Ammon's horn (tissue), 1 donor: ENCODE measurements around the gene GPR39.

ENCODE experiments used
- DNase-seq: peaks from one replicate; pipeline ENCODE4 v3.0.0-alpha.2; 2016; ENCODE audit warnings: low spot score

The GPR39 gene

DNA sequence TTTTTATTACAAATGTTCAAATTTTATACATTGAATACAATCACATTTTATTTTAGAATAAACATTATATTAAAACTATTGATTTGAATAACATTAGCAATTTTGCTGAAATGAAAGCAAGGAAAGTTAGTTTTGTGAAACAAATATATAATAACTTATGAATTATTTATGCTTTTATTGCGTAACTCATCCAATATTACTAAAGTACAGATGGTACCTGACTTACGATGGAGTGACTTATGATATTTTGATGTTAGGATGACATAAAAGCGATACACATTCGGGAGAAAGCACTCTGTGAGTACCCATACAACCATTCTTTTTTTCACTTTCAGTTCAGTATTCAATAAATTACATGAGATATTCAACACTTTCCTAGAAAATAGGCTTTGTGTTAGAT lies 26.5 kb downstream of the GPR39 start:
- DNase-seq, result no peak

GRCh38 chr2:132446444-132446843 lies 29.8 kb downstream of the GPR39 start:
- no peak for DNase-seq

DNA sequence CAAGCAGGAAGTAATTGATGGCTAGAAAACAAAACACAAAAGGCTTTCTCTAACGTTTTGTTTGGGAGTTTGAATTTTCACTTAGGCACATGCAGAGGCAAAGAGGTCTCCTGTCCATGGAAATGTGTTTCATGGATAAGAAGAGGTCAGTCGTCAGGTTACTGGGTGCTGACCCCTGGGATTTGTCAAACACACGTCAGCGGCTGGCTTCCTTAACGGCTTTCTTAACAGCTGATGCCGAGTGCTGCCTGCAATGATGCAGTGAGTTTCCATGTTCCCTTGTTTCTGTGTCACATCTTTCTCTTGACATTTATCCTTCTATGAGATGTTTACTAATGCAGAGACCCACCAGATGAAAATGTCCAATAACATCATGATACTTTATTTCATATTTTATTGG lies 31.7 kb downstream of the GPR39 start:
- DNase-seq, result no peak

DNA sequence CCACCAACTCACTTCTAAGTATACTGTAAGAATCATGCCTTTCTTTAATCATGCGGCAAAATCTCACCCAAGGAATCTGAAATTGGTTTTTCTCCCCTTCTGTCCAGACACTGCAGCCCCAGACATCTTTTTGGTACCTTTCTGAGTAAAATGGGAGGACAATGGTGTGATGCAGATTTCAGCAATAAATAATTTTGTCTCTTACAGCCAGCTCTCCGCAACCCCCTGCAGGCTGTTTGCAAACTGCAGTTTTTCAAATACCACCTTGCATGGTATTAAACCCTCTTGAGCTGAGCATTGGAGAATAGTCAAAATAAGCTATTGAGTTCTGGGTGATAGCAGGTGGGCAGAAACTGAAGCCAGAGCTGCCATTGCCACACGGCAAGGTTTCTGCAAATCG lies 32.2 kb downstream of the GPR39 start:
- peak; percentile 35 for DNase-seq

DNA sequence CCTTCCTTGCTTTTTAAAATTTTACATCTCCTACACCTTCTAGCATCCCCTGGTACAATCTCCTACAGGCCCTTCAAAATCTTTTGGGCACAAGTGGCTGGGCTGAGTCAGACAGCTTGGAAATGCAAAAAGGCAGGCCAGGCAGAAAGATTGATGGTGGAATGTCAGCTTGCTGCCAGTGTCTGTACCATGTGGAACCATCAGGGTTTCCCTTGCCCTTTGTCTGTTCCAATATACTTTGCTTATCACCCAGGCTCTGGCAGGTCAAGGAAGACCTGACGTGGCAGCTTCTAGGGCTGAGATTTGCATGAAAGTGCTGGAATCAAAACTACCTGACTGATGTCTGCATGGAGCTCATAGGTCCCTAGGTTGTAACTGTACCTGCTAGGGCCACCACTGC lies 33.3 kb downstream of the GPR39 start:
- no peak for DNase-seq

GRCh38 chr2:132460781-132461180 lies 44.2 kb downstream of the GPR39 start:
- DNase-seq, result no peak

- no peak for DNase-seq
Observed at GRCh38 chr2:132462236-132462635, 45.6 kb downstream of the GPR39 start.

- DNase-seq, result no peak
Observed at GRCh38 chr2:132463719-132464118, 47.1 kb downstream of the GPR39 start.

DNA sequence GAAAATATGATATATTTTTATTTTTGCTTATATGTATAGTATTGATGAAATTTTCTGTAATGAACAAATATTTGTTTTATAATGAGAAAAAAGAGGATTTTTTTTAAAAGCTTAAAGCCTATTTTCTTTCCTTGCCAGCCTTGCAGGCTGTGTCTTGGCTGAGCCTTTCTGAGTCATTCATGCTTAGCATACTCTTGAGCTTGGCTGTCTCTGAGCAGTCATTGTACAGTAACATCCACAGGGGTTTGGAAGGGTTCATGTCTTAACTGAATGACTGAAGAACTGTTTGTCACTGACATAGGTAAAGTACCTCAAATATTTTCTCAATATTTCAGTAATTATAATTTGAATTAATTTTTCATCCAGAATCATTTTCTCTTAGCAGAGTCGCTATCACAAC lies 49.3 kb downstream of the GPR39 start:
- no peak for DNase-seq

DNA sequence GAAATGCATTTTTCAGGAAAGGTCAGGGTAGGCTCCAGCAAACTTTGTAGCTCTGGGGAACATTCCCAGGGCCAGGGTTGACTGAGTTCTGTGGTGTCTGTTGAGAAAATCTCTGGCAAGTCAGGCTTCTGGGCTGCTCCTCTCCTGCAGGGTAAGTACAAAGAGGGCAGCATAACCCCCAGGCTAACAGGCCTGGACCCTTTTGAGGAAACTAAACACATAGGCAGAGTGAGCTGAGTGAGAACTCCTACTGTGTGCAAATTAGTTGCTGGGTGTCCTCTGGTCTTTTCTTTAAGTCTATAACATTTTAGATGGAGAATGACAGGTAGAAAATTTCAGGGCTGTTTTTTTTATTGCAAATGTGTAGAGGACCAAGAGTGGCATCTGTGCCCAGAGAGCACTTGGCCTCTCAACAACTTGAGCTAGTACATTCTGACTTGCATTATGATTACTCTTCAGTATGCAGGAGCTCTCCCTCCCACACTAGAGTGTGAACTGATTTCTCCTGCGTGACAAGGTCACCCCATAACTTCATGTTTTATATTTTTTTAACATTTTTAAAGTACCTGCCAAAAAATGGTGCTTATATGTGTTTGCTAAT lies 49.9 kb downstream of the GPR39 start:
- DNase-seq, result no peak

DNA sequence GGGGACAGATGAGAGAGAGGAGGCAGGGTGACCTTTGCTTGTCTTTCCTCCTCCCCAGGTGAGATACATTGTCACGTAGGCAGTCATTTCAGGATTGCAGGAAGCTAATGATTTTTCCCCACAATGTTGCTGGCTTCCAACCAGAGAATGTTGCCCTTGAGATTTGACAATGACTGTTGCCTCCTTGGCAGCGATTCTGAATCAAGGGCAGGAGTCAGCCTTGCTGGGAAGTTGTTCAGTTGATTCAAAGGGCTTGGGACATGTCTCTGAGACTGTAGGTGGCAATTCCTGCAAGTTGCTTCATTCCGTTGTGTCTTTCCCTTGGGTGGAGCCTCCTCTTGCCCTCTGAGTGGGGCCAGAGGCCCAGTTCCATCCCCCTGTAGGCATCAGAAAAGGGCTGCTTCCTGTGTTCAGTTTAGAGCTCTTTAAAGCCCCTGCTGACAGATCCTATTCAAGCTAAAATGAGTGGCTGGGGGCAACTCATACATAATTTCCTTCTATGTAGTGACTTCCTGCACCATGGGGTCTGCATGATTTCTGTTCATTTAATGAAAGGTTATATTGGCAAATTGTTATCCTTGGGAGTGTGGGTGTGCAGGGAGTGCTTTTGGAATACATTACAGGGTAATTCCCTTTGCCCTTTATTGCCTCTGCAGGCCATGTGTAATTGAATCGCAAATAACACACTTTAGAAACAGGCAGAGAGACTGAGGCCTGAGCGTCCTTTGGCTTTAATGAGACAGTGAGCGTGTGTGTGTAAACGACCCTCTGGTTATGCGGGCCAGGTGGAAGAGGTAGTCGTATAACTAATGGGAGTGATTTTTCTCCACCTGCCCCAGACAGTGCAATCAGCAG lies 52.4 kb downstream of the GPR39 start:
- DNase-seq, result no peak

DNA sequence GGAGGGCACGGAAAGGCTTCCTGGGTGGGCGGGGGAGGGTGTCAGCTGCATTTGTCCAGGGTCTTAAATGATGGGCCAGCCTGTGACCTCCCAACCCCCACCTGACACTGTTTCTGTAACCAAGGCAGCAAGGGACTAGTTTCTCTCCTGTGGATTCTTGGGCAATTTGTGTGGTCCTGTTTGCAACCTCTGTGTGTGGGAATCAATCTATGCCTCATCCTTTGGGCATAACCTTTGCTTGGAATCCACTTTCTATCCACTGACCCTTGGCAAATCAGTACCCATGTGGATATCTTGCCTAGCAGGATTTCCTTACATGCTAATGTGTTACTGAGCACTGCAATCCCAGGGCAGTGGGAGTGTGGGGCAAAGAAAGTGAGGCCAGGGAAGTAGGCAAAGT lies 54.1 kb downstream of the GPR39 start:
- DNase-seq, result no peak

GRCh38 chr2:132473174-132473883 lies 56.7 kb downstream of the GPR39 start:
- no peak for DNase-seq

DNA sequence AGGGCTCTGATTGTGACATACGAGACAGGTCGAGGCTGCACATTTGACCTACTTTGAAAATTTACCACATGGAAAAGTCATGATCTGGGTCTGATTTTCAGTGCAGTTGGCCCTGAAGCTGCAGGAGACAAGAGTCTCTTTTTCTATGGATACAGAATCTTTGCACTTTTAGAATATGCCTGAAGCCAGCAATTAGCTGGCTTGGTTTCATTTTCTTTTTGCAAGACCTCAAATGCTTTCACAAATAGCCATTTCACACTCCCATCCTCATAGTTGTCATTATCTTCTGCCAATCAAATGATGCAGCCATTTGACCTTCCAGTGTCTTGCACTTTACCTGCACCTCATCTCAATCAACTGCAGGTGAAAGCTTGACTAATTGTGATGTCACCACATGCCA lies 59.0 kb downstream of the GPR39 start:
- DNase-seq, result no peak

- DNase-seq, result no peak
Observed at GRCh38 chr2:132477436-132477835, 60.8 kb downstream of the GPR39 start.

DNA sequence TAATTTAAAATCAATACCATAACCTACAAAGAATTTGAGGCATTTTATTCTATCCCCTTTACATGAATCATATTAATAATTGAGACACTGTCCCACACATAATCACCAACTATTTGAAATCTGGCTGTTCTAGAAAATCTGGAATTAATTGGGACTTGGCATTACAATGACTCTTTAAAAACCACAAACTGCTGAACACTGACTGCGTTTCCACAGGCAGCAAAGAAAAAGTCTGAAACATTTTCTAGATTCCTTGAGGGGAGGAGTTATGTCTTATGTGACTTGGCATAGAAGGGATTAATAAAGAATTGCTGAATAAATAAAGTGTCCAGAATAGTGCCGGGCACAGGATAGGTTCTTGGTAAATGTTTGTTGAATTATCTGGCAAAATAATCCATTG lies 61.4 kb downstream of the GPR39 start:
- no peak for DNase-seq

GRCh38 chr2:132478461-132479105 lies 62.0 kb downstream of the GPR39 start:
- no peak for DNase-seq

- DNase-seq, result no peak
Observed at GRCh38 chr2:132479155-132479554, 62.5 kb downstream of the GPR39 start.

GRCh38 chr2:132482821-132483220 lies 66.2 kb downstream of the GPR39 start:
- DNase-seq, result no peak

GRCh38 chr2:132484144-132484543 lies 67.5 kb downstream of the GPR39 start:
- no peak for DNase-seq

- no peak for DNase-seq
Observed at GRCh38 chr2:132488491-132488890, 71.9 kb downstream of the GPR39 start.

- DNase-seq, result peak; percentile 10
Observed at GRCh38 chr2:132489150-132489549, 72.5 kb downstream of the GPR39 start.

GRCh38 chr2:132495881-132496280 lies 79.3 kb downstream of the GPR39 start:
- no peak for DNase-seq
